Right renal cortex interstitium (tissue), 3 donors: ENCODE results near the gene NEGR1. TPM values are rescaled to one million over a fixed set of nuclear protein-coding genes. Genes with fewer than 3 reads are reported as not detected.

Source experiments
- DNase-seq, 3 donors: peaks; one replicate each; pipeline ENCODE4 v3.0.0-alpha.2; 2013; ENCODE audit warnings: low read depth in 3 of 3, low spot score in 2 of 3
- polyA plus RNA-seq, 3 donors: library from polyadenylated mRNA; unstranded; fragments of 120-200 nt; gene quantifications; one replicate each; pipeline ENCODE4 v1.2.1, GENCODE V29; 2013; ENCODE audit not compliant: insufficient read length in 3 of 3

The NEGR1 gene
- polyA plus RNA-seq, 3 donors: 2.9 to 4.8 (median 4.3) TPM

DNA sequence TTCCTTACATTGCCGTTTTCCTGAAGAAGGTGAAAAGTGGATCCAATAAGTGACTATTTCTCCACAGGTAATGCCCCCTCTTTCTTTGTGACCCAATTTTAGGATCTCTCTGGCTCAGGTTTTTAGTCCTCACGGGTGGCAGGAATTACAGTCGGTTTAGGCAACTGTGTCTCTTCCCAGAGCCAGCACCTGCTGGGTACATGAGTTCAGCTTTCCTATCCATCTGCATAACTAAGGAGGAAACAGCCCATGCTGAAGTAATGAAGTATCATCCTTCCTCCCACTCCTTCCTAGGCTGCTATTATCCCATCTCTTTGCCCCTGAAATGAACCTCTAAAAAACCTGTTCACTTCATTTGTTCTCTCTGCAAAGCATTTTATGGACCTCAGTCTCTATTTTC, 544.6 kb downstream of the NEGR1 start:
- DNase-seq: no peak

GRCh38 chr1:71733121-71733520, 549.2 kb downstream of the NEGR1 start:
- no peak for DNase-seq

GRCh38 chr1:71721532-71721931, 560.8 kb downstream of the NEGR1 start:
- no peak for DNase-seq

DNA sequence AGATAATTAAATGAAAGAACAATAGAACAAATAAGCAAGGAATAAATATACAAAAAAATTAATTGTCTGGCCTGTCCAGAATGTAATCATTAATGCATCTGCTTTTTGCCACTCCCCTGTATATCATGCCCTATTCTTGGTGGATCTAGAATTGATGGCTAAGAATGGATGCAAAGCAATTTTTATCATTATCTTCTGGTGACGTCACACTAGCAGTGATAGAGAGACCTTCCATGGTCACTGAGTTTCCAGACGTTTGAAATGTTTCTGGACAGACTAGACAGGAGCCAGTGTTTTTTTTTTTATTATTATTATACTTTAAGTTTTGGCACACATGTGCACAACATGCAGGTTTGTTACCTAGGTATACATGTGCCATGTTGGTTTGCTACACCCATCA, 563.0 kb downstream of the NEGR1 start:
- DNase-seq: no peak

- DNase-seq: no peak
These were observed 565.2 kb downstream of the NEGR1 start for GRCh38 chr1:71717186-71717585.

DNA sequence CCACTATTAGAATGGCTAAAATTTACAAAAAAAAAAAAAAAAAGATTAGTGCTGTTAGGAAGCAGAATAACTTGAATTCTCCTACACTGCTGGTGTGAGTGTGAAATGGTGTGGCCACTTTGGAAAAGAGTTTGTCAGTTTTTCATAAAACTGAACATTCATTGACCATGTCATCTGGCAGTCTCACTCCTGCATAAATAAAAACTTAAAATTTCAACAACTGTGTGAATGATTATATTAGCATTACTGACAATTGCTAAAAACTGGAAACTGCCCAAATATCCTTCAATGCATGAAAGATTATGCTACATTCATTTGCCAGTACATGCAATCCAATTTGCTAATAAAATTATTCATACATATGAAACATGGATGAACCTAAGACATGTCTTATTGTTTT, 570.9 kb downstream of the NEGR1 start:
- no peak for DNase-seq

GRCh38 chr1:71706029-71706671, 576.2 kb downstream of the NEGR1 start:
- DNase-seq: peak in 2 of 3 donors; percentile 7 to 10

DNA sequence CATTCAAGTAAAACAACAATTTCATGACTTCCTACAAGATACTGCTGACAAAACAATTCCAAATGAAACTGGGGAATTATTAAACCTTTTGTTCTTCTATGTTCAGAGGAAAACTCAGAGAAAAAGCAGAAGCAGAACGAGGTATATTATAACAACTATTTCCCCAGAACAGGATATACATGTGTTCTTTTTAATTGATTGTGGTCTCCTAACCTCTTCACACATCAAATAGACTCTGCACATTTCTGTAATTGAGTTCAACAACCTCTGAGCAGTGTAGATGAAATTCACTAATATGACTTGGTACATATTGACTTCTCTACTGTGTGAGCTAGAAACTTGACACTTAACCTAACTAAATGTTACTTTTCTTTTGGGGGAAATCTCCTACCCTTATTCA, 584.2 kb downstream of the NEGR1 start:
- DNase-seq: no peak

DNA sequence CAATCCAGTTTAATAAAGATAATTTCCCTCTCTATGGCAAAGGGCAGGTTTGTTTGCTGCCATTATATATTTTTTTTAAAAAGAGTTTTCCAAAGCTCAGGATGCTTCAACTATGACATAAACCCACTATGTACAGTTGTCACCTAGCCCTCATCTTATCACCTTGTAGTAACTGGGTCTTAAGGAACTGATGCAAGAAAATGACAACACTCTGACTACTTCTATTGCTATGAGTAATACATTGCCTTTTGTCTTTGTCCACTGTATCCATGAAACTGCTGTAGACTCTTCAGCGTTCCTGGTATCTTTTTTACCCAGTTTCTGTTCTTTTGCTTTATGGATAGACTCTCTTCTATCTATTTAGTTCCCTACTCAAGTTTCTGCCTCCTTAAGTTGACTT, 586.5 kb downstream of the NEGR1 start:
- no peak for DNase-seq

DNA sequence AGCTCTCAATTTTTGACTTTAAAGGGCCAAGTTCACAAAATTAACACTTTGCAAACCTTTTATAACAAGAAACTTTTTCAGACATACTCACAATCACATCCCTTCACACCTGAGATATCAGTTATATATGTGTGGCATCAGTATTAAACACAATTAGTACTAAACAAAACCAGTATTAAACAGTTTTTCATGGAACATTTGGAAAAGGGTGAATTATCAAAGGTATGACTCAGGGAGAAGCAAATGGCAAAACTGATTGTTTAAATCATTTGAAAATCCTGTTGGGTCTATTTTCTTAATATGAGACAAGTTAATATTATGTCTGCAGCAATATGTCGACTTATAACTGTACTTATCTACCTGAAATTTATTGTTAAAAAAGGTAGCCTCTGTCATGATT, 587.3 kb downstream of the NEGR1 start:
- DNase-seq: no peak

DNA sequence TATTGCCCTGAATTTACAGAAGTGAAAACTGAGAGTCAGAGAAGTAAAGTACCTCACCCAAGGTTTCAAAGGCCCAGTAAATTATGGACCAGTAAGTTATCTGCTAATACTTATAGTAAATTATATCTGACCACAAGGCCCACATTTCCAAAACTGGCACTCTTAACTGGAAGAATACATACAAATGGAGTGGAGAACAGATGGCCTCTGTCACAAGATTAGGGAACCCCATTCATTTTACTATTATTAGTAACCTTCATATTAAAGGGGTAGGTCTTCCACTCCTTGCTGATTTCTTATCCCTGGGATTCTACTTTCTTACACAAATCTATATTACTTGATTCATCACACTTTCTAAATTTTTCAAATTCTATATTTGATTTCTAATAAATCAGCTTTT, 588.8 kb downstream of the NEGR1 start:
- DNase-seq: no peak

DNA sequence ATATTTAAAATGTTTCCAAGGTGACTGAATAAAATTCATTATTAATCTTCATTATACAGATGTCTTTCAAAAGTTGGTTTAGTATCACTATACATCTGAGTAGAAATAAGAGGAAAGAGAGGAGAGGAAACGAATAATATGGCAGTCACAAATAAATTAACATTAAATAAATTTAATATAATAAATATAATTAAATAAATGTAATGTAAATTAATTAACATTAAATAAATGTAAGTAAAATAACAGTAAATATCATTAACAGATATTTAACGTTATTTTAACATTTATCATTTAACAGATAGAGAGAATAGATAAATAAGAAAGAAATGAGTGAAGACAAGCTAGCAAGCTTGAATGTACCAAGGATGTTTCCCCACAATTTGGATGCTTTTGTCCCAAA, 592.7 kb downstream of the NEGR1 start:
- no peak for DNase-seq

DNA sequence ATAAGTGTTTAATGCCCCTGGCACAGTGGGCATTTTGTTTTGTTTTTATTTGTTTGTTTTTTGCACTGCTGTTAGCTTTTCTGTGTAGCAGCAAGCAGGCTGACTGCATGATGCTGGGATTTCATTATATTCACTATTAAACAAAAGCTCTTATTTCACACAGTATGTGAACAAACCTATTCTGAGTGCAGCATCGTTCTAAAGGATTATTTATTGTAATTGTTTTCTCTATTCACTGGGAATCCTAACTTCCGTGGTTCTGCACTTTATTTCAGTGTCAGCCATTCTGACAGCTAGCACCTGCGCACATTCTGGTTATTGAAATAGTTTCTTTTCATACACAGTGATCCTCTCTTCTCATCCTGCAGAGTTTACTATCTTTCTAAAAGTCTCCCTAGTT, 595.0 kb downstream of the NEGR1 start:
- DNase-seq: no peak

DNA sequence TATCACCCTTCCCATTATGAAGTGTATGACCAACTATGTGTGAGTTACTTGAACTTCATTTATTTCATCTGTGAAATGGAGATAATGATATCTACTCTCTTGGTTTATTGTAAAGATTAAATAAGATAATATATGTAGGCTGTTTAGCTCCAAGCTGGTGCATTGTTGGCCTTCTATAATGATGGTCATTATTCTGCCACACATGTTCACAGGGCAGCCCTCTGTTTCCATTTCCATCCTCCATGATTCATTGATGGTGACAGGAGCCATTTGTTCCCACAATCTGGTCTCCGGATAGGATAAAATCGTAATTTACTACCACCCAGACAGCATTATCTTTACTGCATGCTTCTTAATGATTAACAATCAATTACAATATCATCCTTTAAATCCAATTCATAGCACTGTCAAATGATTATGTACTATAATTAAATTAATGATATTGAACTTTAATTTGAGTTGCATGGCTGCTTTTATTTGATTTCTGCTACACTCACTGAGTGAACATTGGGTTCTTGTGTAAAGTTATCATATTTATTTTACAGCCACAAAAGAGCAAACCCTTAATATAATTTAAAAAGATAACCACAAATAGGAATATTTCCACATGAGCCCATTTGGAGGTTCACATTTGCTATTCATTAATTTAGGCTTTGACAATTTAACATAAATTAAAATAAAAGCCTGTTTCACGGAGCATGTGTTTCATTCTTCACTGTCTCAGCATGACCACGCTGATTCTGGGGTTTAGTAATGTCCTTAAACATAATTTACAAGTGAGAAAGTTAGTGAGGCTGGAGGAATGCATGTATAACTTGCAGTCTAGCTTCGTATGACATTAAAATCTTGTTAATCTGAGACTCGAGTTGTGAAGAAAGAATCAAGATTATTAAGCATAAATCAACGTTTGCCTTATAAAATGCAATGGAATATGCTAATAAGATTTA, 605.1 kb downstream of the NEGR1 start:
- no peak for DNase-seq

DNA sequence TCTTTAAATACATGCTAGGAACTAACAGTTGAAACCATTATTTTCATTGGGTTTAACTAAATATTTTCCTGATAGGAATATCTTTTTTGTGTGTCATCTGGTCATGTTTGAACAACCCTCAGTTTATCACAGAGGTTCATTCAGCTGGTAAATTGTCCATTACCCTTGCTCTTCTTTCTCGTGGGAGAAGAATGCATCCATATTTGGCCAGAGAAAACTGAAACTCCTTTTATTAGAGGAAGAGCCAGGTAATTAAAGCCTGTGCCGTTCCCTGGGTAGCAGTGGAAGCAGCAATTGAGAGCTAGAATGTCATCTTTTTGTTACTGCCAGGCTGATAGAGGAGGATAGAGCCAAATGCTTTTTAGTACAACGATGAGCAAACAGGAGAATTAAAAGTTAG, 614.3 kb downstream of the NEGR1 start:
- DNase-seq: no peak

DNA sequence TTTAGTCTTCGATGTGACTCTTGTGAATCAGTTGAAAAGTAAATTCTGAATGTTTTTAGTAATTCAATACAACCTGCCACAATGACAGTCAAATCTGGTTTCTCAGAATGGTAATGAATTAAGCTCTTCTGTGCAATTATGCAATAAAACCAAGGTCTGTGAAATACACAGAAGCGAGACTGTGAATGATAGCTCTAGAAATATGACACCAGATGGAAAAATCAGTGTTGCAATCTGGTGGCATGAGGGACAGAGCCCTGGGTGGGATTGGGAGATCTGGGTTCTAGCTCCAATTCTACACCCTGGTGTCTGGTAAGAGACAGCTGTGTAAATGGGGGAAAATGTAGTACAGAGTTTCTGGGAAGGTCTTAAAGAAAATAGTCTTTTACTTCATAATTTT, 615.1 kb downstream of the NEGR1 start:
- DNase-seq: no peak

DNA sequence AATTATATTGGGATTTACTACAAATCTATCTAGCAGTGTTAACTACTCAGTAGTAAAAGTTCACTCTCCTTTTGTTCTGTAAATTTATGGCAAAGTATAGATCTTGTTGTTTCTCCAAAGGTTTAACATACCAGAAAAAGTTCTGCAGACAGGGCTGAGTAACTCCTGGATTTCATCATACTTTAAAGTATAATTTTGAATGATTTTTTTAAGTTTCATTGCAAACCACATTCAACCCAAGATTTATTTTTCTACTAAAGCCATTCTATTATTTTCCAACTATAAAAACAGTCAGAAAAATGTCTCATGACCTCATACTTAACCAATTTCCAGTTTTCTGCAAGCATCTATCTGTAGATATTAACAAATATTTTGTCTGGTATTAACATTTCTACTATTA, 615.7 kb downstream of the NEGR1 start:
- no peak for DNase-seq

- no peak for DNase-seq
These were observed 621.9 kb downstream of the NEGR1 start for GRCh38 chr1:71660411-71660810.

GRCh38 chr1:71657891-71658679, 624.3 kb downstream of the NEGR1 start:
- DNase-seq: no peak

DNA sequence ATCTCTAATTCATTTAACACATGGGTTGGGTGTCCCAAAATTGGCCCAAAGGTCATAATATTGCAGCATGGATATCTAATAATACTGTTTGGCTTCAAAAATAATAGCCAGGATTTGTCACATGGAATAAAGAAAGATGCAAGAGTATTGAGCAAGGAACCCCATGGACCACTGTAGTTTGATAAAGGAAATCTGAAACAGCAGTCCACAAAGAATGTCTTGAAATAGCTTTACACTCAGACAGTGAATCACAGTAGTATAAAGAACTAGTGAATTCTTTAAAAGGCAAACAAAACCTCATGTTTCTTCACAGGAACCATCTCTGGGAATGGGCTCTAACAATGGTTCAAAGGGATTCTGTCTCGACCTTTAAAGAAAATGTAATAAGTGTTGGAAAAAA, 625.4 kb downstream of the NEGR1 start:
- no peak for DNase-seq

GRCh38 chr1:71655604-71656003, 626.7 kb downstream of the NEGR1 start:
- DNase-seq: no peak
